GM13976 (cell line): ENCODE results near the gene HSD3B7.

Experiments used
- DNase-seq: peaks from one replicate; pipeline ENCODE4 v3.0.0; 2012; ENCODE audit warnings: low spot score
- in situ Hi-C: fragments of 300-500 bp; cut with MboI; formaldehyde crosslinking; loops from one replicate; pipeline ENCODE4 v1.12.0; 2022; ENCODE audit warnings: low sequenced_read_pairs, mixed read lengths, inconsistent platforms; ENCODE audit not compliant: unreplicated experiment
- TF ChIP-seq, protein P1 (sequence below): IDR thresholded peaks from 2 replicates; pipeline ENCODE4 v1.5.1; 2012; ENCODE audit warnings: borderline replicate concordance, mild to moderate bottlenecking; ENCODE audit not compliant: insufficient read depth; ENCODE audit errors: extremely low read depth, missing control alignments, control extremely low read depth

HSD3B7 gene

DNA sequence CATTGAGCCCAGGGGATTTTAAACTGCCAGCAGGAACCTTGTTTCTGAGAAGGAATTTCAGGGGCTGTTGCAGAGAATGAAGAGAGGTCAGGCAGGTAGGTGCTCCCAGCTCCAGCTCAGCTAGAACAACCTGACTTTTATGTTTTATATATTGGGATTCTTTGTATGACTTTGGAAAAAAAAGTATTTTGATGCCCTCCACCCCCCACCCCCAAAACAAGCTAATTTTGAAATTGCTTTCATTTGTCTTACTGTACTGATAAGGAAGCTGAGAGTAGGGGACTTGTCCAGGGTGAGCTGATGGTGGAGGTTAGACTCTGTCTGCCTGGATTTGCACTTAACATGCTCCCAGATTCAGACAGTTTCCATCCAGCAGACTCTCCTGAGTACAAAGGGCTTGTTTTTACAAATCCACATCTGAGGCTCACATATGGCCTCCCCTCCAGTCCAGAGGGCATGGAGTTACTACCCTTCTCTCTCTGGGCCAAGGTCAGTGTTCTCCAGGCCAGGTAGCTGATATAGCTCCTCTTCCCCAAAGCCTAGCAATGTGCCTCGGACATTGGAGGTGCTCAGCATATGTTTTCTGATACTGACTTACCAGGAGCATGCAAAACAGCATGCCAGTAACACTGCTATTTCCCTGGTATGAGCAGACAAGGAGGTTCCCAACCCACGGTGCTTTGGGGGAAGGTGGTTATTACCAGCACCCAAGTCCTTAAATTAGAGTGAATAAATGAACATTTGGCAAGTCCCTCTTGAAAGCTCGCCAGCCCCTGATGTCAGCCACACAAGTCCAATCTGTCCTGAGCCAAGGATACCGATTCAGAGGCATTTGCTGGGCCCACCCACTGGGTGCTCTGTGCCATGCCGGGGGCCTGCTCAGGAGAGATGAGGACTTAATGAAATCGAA lies 14.1 kb downstream of the HSD3B7 start:
- TF ChIP-seq, protein P1, sequence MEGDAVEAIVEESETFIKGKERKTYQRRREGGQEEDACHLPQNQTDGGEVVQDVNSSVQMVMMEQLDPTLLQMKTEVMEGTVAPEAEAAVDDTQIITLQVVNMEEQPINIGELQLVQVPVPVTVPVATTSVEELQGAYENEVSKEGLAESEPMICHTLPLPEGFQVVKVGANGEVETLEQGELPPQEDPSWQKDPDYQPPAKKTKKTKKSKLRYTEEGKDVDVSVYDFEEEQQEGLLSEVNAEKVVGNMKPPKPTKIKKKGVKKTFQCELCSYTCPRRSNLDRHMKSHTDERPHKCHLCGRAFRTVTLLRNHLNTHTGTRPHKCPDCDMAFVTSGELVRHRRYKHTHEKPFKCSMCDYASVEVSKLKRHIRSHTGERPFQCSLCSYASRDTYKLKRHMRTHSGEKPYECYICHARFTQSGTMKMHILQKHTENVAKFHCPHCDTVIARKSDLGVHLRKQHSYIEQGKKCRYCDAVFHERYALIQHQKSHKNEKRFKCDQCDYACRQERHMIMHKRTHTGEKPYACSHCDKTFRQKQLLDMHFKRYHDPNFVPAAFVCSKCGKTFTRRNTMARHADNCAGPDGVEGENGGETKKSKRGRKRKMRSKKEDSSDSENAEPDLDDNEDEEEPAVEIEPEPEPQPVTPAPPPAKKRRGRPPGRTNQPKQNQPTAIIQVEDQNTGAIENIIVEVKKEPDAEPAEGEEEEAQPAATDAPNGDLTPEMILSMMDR: no peak
- no peak for DNase-seq
- in situ Hi-C loops: loop anchor here (25.0 kb wide), 1 partner anchor 438 kb away; the partner anchor contains the start of genes COX6A2 and ZNF843

DNA sequence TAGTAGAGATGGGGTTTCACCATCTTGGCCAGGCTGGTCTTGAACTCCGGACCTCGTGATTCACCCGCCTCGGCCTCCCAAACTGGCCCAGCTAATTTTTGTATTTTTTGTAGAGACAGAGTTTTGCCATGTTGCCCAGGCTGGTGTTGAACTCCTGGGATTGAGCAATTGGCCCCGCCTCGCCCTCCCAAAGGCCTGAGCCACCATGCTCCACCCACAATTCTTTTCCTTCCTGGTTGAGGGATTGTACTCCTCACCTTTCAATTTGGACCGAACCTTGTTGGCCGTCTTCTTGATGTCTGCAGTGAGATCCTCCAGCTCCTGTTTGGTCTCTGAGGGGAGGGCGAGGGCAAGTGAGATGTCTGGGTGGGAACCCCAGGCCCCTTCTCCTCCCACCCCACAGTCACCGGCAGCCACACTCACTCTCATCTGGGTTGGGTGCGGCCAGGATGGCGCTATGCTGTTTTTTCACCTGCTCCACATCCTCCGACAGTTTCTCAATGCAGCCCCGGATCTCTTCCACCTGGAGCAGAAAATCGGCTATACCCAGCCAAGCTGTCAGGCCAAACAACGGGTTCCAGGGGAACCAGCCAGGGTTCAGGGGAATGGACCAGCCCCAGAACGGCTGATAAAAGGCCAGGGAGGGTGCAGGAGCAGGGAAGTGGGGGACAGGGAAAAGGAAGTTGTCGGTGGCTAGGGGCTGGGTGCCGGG lies 15.8 kb downstream of the HSD3B7 start:
- in situ Hi-C loops: no loop called here
- TF ChIP-seq, protein P1: no peak
- no peak for DNase-seq

DNA sequence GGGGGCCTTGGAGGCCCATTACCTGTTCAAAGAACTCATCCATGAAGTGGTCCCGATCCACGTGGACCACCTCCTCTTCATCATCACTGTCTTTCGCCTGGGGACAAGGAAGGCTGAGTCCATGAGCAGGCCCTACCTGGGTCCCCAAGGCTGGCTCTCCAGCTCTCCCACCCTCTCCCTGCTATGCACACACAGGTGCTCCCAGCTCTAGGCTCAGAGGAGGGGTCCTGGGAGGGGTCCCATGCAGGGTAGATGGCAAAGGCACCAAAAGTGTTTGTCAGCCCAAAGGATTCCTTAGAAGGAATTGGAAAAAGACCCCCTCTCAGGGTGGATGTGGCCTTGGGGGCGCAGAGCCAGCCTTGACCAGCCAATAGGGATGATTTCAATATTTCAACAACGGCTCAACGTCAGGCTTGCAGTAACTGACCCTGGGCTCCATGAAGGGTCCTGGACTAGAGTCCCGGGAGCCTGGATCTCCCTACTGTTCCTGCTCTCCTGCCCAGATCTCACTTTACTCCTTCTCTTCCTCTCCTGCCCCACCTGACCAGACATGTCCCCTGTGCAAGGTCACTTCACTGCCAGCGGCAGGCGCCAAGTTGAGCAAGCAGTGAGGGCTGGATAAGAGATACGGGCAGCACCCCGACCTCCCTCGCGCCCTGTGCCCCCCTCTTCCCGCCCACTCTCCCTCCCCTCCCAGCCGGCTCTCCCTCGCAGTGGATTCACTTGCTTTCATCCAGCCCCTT lies 16.7 kb downstream of the HSD3B7 start:
- TF ChIP-seq, protein P1: no peak
- DNase-seq: no peak
- in situ Hi-C loops: no loop called here

DNA sequence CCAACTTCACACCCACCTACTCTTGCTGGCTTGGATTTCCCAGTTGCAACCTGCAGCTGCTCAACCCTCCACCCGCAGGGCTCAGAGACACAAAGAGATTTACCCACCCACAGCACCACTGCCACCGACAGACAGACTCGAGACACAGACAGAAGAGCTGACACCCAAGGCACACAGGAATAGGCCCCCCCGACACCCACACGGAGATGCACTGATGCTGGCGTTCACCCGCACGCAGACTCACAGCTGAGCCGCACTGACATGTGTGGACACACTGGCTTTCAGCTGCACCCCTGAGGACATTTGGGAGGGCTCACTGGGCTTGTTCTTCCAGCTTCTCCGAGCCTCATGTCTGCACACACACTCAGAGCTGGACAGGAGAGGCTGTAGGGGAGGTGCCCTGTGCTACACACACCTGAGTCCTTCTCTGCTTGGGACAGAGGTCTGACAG lies 17.3 kb downstream of the HSD3B7 start:
- in situ Hi-C loops: no loop called here
- no peak for DNase-seq
- TF ChIP-seq, protein P1: no peak

DNA sequence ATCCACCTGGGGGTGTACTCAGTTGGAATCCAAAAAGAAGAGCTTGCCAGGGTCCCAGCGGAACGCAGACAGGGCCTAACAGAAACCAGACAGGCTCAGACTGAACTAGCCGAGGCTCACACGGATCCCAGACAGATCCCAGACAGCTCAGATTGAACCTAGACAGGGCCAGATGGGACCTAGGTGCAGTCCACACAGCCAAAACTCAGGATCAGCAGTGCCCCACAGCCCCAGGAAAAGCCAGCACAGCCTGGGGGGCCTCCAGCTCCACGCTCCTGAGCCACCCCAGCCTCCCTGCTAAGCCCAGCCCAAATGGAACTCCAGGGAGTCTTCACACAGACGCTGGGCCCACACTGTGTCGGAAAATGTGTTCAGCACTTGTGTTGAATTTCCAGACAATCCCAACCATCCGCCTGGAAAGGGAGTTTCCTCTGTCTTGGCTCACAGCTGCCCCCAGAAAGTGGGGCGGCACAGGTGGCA lies 17.9 kb downstream of the HSD3B7 start:
- TF ChIP-seq, protein P1: no peak
- DNase-seq: no peak
- in situ Hi-C loops: no loop called here

DNA sequence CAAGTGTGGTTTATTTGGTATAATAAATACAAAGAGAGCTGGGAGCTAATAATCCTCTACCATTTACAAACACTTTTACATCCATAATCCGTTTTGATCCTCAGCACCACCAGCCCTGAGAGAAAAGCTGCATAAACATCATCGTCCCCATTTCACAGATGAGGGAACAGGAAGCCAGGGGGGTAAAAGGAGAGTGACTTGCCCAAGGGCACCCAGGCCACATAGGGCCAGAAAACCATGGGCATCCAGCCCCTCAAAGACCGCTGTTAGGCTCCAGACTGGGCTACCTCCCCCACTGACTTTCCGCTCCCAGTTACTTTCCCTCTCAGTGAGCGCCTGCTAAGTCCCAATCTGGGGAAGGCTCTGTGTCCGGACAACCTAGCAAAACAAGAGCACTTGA lies 18.7 kb downstream of the HSD3B7 start:
- TF ChIP-seq, protein P1: no peak
- in situ Hi-C loops: no loop called here
- DNase-seq: no peak
